GM19193 (cell line): ENCODE measurements around the gene SLC8A3.

ENCODE experiments used
- POLR2A ChIP-seq: IDR thresholded peaks from 4 replicates; pipeline ENCODE4 v1.6.1; 2011; ENCODE audit not compliant: insufficient read depth, insufficient read length; ENCODE audit errors: extremely low read depth

SLC8A3 gene

GRCh38 chr14:70032447-70032846, 156.3 kb downstream of the SLC8A3 start:
- TF ChIP-seq POLR2A = no peak

- no peak for TF ChIP-seq POLR2A
Measured at GRCh38 chr14:70032016-70032415, 156.7 kb downstream of the SLC8A3 start.

- TF ChIP-seq POLR2A = no peak
Measured at GRCh38 chr14:70029296-70030132, 159.2 kb downstream of the SLC8A3 start.

GRCh38 chr14:70027785-70028428, 160.8 kb downstream of the SLC8A3 start:
- TF ChIP-seq POLR2A = no peak

- no peak for TF ChIP-seq POLR2A
Measured at GRCh38 chr14:70023871-70024270, 164.9 kb downstream of the SLC8A3 start.

- TF ChIP-seq POLR2A = no peak
Measured at GRCh38 chr14:70022771-70023445, 165.8 kb downstream of the SLC8A3 start.

GRCh38 chr14:70021548-70022220, 167.1 kb downstream of the SLC8A3 start:
- TF ChIP-seq POLR2A = no peak

GRCh38 chr14:70020352-70021170, 168.2 kb downstream of the SLC8A3 start:
- TF ChIP-seq POLR2A = no peak

- no peak for TF ChIP-seq POLR2A
Measured at GRCh38 chr14:70019695-70020094, 169.1 kb downstream of the SLC8A3 start.

- no peak for TF ChIP-seq POLR2A
Measured at GRCh38 chr14:70018713-70019211, 170.0 kb downstream of the SLC8A3 start.

GRCh38 chr14:70018230-70018629, 170.5 kb downstream of the SLC8A3 start:
- no peak for TF ChIP-seq POLR2A

- no peak for TF ChIP-seq POLR2A
Measured at GRCh38 chr14:70014406-70015095, 174.2 kb downstream of the SLC8A3 start.

- no peak for TF ChIP-seq POLR2A
Measured at GRCh38 chr14:70013271-70013873, 175.4 kb downstream of the SLC8A3 start.
